ENCODE results near the gene GBX1. TPM values are rescaled to one million over a fixed set of nuclear protein-coding genes. Genes with fewer than 3 reads are reported as not detected.

Gene GBX1
- polyA plus RNA-seq, 3 donors = not detected

- no peak overlapping the region for H3K27ac ChIP-seq (ENCODE audit: low read depth, low read length)
- WGBS, 3 donors = 85 to 96% (median 91%) methylated on average over 15 to 16 of the region's 16 CpGs
Measured at GRCh38 chr7:151133266-151133985, 34.1 kb downstream of the GBX1 start.

DNA sequence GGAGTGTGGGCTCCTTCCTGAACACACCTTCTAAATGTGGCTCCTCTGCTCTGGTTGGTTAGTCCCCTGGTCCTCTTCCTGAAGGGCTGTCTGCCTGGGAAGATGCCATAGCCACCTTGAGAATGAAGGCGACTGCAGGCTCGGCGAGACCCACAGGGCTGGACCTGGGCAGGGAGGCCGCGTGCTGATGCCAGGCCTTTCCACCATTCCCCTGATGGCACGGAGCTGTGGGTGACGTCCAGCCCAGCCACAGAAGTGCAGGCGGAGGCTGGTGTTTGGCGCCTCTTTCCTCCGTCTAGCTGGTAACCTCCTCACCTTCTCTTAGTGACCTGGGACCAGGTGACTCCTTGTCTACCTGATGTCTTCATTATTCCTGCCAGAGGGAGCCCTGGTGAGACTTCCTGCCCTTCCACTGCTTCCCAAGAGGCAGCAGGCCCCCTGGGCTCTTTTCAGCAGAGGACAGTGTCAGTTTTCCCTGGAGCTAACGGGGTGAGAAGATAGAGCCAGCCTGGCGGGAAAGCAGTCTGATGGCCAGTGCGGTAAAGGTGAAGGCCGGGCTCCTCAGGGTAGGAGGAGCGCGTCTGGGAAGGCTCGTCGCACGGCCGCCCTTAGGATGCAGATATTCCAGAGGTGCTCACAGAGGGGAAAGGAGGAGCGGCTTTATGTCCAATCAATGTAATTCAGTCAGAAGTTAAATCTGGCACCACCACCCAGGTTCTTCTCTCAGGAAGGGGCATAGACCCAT, 34.9 kb downstream of the GBX1 start:
- no peak overlapping the region for H3K27ac ChIP-seq (ENCODE audit: low read depth, low read length)
- 94 to 96% (median 95%) methylated on average over 21 of the region's 21 CpGs for WGBS, 3 donors

GRCh38 chr7:151131592-151132293, 35.8 kb downstream of the GBX1 start:
- 74 to 80% (median 78%) methylated on average over 19 of the region's 19 CpGs for WGBS, 3 donors

GRCh38 chr7:151131224-151131591, 36.3 kb downstream of the GBX1 start:
- WGBS, 3 donors = 87 to 94% (median 93%) methylated on average over 13 of the region's 13 CpGs

More at GRCh38 chr7:151131592-151132293, 35.8 kb downstream of the GBX1 start:
- H3K27ac ChIP-seq (ENCODE audit: low read depth, low read length) = no peak overlapping the region

GRCh38 chr7:151130741-151131157, 36.7 kb downstream of the GBX1 start:
- no peak overlapping the region for H3K27ac ChIP-seq (ENCODE audit: low read depth, low read length)
- WGBS, 3 donors = 90 to 96% (median 92%) methylated on average over 17 of the region's 17 CpGs

More at GRCh38 chr7:151131224-151131591, 36.3 kb downstream of the GBX1 start:
- H3K27ac ChIP-seq (ENCODE audit: low read depth, low read length) = no peak overlapping the region

DNA sequence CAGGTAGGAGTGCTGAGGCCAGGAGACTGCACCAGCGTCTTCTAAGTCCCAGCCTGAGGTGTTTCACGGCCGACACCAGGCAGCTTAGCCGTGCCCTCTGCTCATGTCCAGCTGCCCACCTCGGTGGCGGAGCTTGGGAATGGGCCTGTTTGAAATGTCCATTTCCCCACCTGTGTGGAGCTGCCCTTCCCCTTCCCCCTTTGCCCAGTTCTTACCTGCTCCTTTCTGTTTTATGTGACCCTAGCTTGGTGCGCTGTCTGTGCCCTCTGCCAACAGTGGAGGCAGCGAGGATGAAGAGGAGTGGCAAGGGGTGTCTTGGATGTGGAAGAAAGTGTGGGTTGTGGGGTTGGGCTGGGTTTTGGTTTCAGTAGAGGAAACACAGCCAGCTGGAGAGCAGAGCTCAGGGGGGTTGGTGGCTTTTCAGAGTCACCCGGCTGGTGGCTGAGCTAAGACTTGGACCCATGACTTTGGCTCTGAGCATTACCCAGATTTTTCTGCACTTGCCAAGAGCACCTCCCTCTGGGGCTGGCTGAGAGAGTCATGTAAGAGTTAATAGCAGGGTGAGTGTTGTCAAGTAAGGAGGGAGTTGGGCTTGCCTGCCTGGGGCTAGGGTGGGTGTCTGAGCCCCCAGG, 37.4 kb downstream of the GBX1 start:
- no peak overlapping the region for H3K27ac ChIP-seq (ENCODE audit: low read depth, low read length)

DNA sequence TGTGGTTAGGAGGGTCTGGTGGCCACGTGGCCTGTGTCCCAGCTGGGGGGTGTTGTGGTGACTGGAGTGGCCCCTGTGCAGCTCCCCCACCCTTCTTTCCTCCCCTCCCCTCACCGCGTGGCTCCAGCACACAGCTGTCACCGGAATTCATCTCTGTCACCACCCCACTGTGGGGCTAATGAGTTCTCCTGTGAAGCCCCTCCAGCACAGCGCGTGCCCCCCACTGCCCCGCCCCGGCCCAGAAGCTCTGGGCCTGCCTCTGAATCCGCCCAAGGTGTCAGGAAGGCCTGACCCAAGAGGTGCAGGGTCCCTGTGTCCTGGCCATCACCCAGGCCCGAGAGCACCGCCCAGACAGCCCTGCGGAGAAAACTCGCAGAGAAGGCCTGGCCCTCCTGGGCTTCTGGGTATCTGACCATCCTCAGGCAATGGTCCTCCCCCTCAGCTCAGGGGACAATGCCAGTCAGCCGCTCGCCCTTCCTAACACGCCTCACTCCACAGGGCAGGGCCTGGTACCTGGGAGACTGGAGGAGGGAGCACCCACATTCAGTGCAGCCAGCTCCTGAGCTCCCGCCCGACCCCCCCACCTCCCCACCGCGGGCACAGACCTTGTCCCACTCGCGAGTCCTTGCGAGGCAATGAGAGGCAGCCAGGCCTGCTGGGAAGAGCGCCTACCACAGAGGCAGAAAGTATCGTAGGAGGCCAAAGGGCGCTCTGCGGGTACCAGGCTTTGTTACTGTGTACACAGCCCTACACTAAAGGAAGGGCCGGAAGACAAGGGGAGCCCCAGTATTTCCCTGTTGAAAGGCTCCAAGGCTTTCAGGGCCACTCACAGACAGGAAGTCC, 38.2 kb downstream of the GBX1 start:
- WGBS, 3 donors = 89 to 91% (median 90%) methylated on average over 24 to 28 of the region's 28 CpGs
- no peak overlapping the region for H3K27ac ChIP-seq (ENCODE audit: low read depth, low read length)

More for the DNA sequence above, 37.4 kb downstream of the GBX1 start:
- WGBS, 3 donors = 92 to 95% (median 93%) methylated on average over 9 of the region's 9 CpGs

DNA sequence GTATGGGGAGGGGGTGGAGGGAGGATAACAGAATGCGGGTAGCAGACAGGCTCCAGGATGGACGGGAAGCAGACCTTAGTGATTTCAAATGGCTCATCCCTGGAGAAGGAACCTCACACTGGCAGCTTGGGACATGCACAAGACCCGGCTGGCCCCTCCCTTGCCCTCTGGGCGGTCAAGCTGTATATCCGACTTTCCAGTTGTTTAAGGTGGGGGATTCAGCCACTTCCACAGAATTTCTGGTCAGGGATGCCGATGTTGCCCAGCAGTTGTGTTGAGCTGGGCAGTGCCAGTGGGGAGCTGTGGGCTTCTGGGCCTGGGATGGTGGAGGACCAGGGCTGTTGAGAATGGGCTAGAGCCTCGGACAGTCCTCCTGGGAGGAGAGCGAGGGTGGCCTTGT, 38.8 kb downstream of the GBX1 start:
- no peak overlapping the region for H3K27ac ChIP-seq (ENCODE audit: low read depth, low read length)
- WGBS, 3 donors = 95 to 96% (median 95%) methylated on average over 8 of the region's 8 CpGs

GRCh38 chr7:151128144-151128543, 39.4 kb downstream of the GBX1 start:
- no peak overlapping the region for H3K27ac ChIP-seq (ENCODE audit: low read depth, low read length)
- 80 to 92% (median 81%) methylated on average over 14 of the region's 14 CpGs for WGBS, 3 donors

- WGBS, 3 donors = 74 to 82% (median 76%) methylated on average over 19 of the region's 19 CpGs
Measured at GRCh38 chr7:151126491-151127137, 40.9 kb downstream of the GBX1 start.

DNA sequence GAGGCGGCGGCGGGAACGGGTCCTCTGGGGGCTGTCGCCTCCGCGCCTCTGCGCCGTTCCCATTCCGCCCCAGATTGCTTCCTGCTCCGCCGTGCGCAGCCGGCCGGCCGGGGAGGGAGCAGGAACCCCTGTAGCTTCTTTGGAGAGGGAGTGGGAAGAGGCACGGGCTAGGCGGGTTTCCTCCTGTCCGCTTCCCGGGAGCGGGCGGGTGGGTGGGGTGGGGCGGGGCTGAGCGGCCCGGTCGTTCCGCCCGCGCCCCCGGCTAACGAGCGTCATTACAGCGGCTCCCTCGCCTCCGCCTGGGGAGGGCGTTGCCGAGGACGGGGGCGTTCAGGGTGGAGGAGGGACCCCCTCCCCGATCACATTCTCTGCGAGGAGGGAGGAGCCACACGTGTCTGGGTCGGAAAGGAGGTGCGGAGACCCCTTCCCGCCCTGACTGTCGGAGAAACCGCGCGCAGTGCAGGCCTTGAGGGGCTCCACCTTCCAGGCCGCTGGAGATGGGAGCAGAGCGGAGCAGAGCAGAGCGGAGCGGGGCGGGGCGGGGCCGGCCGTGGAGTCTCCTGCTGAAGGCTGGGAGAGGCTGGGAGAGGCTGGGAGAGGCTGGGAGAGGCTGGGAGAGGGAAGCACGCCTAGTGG, 41.5 kb downstream of the GBX1 start:
- H3K27ac ChIP-seq (ENCODE audit: low read depth, low read length) = no peak overlapping the region
- 48 to 57% (median 57%) methylated on average over 47 to 58 of the region's 58 CpGs for WGBS, 3 donors

More at GRCh38 chr7:151126491-151127137, 40.9 kb downstream of the GBX1 start:
- no peak overlapping the region for H3K27ac ChIP-seq (ENCODE audit: low read depth, low read length)

GRCh38 chr7:151125470-151125845, 42.0 kb downstream of the GBX1 start:
- no peak overlapping the region for H3K27ac ChIP-seq (ENCODE audit: low read depth, low read length)
- WGBS, 3 donors = 47 to 51% (median 49%) methylated on average over 21 to 22 of the region's 22 CpGs

- H3K27ac ChIP-seq (ENCODE audit: low read depth, low read length) = no peak overlapping the region
- 85 to 92% (median 89%) methylated on average over 14 of the region's 14 CpGs for WGBS, 3 donors
Measured at GRCh38 chr7:151124899-151125399, 42.5 kb downstream of the GBX1 start.

GRCh38 chr7:151124481-151124880, 43.0 kb downstream of the GBX1 start:
- H3K27ac ChIP-seq (ENCODE audit: low read depth, low read length) = no peak overlapping the region
- WGBS, 3 donors = 82 to 93% (median 87%) methylated on average over 7 of the region's 7 CpGs

GRCh38 chr7:151123822-151124464, 43.6 kb downstream of the GBX1 start:
- WGBS, 3 donors = 41 to 53% (median 52%) methylated on average over 24 of the region's 24 CpGs
- H3K27ac ChIP-seq (ENCODE audit: low read depth, low read length) = no peak overlapping the region

DNA sequence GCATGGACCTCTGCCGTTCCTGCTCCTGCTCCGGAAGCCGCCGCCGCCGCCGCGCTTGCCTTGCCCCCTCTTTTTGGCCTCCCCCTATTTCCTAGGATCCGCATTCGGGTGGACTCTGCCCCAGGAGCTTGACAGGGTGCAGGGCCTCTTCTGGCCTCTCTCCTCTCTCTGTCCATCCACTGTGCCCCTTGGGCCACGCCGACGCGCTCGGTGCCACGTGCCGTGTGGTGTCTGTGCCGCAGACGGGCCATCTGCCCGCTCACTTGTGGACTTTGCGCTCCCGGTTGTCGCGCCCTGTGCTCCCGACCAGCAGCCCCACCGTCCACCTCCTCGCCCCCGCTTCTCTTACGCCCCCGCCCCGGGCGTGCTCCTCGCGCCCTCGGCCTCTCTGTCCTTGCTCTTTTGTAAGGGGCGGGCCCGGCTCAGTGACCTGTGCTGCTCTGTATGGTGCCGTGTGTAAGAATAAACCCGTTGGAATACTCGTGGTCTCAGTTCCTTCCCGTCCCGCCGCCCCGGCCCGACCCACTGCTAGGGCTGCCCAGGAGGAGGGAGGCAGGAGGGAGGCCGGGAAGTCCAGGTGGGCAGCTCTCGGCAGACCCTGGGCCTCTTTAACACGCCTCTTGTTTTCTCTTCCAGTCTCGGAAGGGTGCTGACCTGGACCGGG, 44.2 kb downstream of the GBX1 start:
- 89 to 91% (median 90%) methylated on average over 50 of the region's 50 CpGs for WGBS, 3 donors
- no peak overlapping the region for H3K27ac ChIP-seq (ENCODE audit: low read depth, low read length)
